H1 (cell line): Measurements from ENCODE around the gene TUT1. TPM values are rescaled to one million over a fixed set of nuclear protein-coding genes. Genes with fewer than 3 reads are reported as not detected.
A peak's percentile ranks its signal among the peaks of the same experiment; 100 is the strongest.

Experiments
- CTCF ChIA-PET: fragments of 300-600 bp; sonication (Branson Sonifier 250); formaldehyde crosslinking; loops from one replicate; lab custom pipeline; 2021; ENCODE audit not compliant: partially characterized antibody; lab: Charles Lee
- POLR2A ChIA-PET: fragments of 300-600 bp; sonication (Branson Sonifier 250); formaldehyde crosslinking; loops from one replicate; lab custom pipeline; 2021; ENCODE audit warnings: inconsistent platforms; ENCODE audit not compliant: partially characterized antibody; lab: Charles Lee
- DNase-seq, 2 experiments: peaks; one replicate each; pipeline versions ENCODE4 v3.0.0 to v3.0.0-alpha.2; 2010 to 2022; ENCODE audit warnings: low spot score in 2 of 2, low read depth in 1 of 2, mixed read lengths in 1 of 2
- FAIRE-seq: peaks from 2 replicates; lab custom pipeline; 2011; peaks lifted over from hg19 to GRCh38; lab: Jason Lieb, UNC
- H2AFZ ChIP-seq: 2 replicates; pipeline ENCODE4 v1.8.1; 2012; ENCODE audit warnings: low read length, inconsistent platforms
- H2AK5ac ChIP-seq: 2 replicates; pipeline ENCODE4 v1.6.1; 2013; ENCODE audit warnings: low read depth, low read length
- H2BK120ac ChIP-seq: replicated peaks from 2 replicates; pipeline ENCODE3; 2013; ENCODE audit warnings: low read depth, low read length, inconsistent platforms
- H2BK12ac ChIP-seq: 2 replicates; pipeline ENCODE4 v1.6.1; 2013; ENCODE audit warnings: low read depth, low read length
- H2BK15ac ChIP-seq: 2 replicates; pipeline ENCODE4 v1.6.1; 2013; ENCODE audit warnings: low read length
- H2BK20ac ChIP-seq: 2 replicates; pipeline ENCODE4 v1.6.1; 2013; ENCODE audit warnings: low read length
- H2BK5ac ChIP-seq: 2 replicates; pipeline ENCODE4 v1.6.1; 2013; ENCODE audit warnings: low read depth, low read length
- H3K14ac ChIP-seq: 2 replicates; pipeline ENCODE4 v1.6.1; 2013; ENCODE audit warnings: inconsistent platforms; ENCODE audit not compliant: insufficient read length
- H3K18ac ChIP-seq: 2 replicates; pipeline ENCODE4 v1.6.1; 2013; ENCODE audit warnings: low read length; ENCODE audit errors: extremely low read depth
- H3K23ac ChIP-seq: 2 replicates; pipeline ENCODE4 v1.6.1; 2013; ENCODE audit warnings: inconsistent platforms; ENCODE audit not compliant: insufficient read length
- H3K23me2 ChIP-seq: 2 replicates; pipeline ENCODE4 v1.6.1; 2013; ENCODE audit warnings: low read depth, low read length
- H3K27ac ChIP-seq: 2 replicates; pipeline ENCODE4 v1.6.1; 2011; ENCODE audit warnings: low read depth, low read length, inconsistent platforms
- H3K27me3 ChIP-seq, 4 experiments: replicated peaks in 1 of 4; 1 replicate in 1 of 4; 2 replicates in 3 of 4; pipeline versions ENCODE4 v1.6.1 to v1.8.1; 2011 to 2013; ENCODE audit warnings: low read length in 3 of 4, mild to moderate bottlenecking in 3 of 4, inconsistent platforms in 2 of 4, mixed read lengths in 2 of 4, moderate library complexity in 1 of 4; ENCODE audit not compliant: control insufficient read depth in 3 of 4, insufficient read depth in 3 of 4; ENCODE audit errors: extremely low read depth in 1 of 4
- H3K36me3 ChIP-seq, 4 experiments: 2 replicates each; pipeline versions ENCODE4 v1.6.1 to v1.8.1; 2011 to 2013; ENCODE audit warnings: mild to moderate bottlenecking in 4 of 4, low read length in 3 of 4, moderate library complexity in 2 of 4, control low read depth in 1 of 4, inconsistent platforms in 1 of 4; ENCODE audit not compliant: insufficient read depth in 4 of 4, control insufficient read depth in 2 of 4
- H3K4ac ChIP-seq: replicated peaks from 2 replicates; pipeline ENCODE3; 2013; ENCODE audit warnings: low read length, low read depth, mixed read lengths, inconsistent platforms; ENCODE audit not compliant: insufficient read length
- H3K4me1 ChIP-seq, 4 experiments: replicated peaks in 1 of 4; 1 replicate in 1 of 4; 2 replicates in 3 of 4; pipeline versions ENCODE4 v1.6.1 to v1.8.1; 2011 to 2013; ENCODE audit warnings: low read length in 3 of 4, inconsistent platforms in 2 of 4, mixed read lengths in 1 of 4; ENCODE audit not compliant: insufficient read depth in 4 of 4, control insufficient read depth in 3 of 4
- H3K4me2 ChIP-seq, 2 experiments: 2 replicates each; pipeline versions ENCODE4 v1.6.1 to v1.8.1; 2011 to 2013; ENCODE audit warnings: low read depth in 2 of 2, low read length in 2 of 2, control low read depth in 1 of 2, inconsistent platforms in 1 of 2, mild to moderate bottlenecking in 1 of 2; ENCODE audit not compliant: insufficient read depth in 1 of 2
- H3K4me3 ChIP-seq, 4 experiments: fragments of 200-600, 300-600 bp in 1 of 4; sonication (generic), shearing (Covaris generic), sonication (Bioruptor Twin) in 1 of 4; 2 replicates each; pipeline versions ENCODE4 v1.5.1 to v1.8.1; 2011 to 2016; ENCODE audit warnings: low read length in 4 of 4, low read depth in 3 of 4, control low read depth in 2 of 4, inconsistent platforms in 2 of 4, mild to moderate bottlenecking in 2 of 4, mixed read lengths in 1 of 4, moderate library complexity in 1 of 4; ENCODE audit not compliant: insufficient read depth in 2 of 4; ENCODE audit errors: extremely low read depth in 1 of 4
- H3K56ac ChIP-seq: replicated peaks from 2 replicates; pipeline ENCODE3; 2013; ENCODE audit warnings: low read depth, mild to moderate bottlenecking, mixed read lengths, low read length, inconsistent platforms; ENCODE audit not compliant: insufficient read length
- H3K79me1 ChIP-seq: 2 replicates; pipeline ENCODE4 v1.6.1; 2013; ENCODE audit warnings: low read depth, low read length, control low read depth
- H3K79me2 ChIP-seq, 2 experiments: 2 replicates each; pipeline versions ENCODE4 v1.6.1 to v1.8.1; 2012 to 2013; ENCODE audit warnings: low read length in 2 of 2, mild to moderate bottlenecking in 2 of 2, inconsistent platforms in 1 of 2; ENCODE audit not compliant: insufficient read depth in 2 of 2, control insufficient read depth in 1 of 2
- H3K9ac ChIP-seq, 4 experiments: replicated peaks in 1 of 4; 1 replicate in 1 of 4; 2 replicates in 3 of 4; pipeline versions ENCODE4 v1.6.1 to v1.8.1; 2011 to 2013; ENCODE audit warnings: low read depth in 3 of 4, low read length in 3 of 4, control low read depth in 2 of 4, mild to moderate bottlenecking in 2 of 4, moderate library complexity in 2 of 4, inconsistent platforms in 1 of 4; ENCODE audit errors: extremely low read depth in 1 of 4
- H3K9me3 ChIP-seq, 2 experiments: 2 replicates each; pipeline versions ENCODE4 v1.6.1 to v1.8.1; 2012 to 2013; ENCODE audit warnings: mild to moderate bottlenecking in 2 of 2, moderate library complexity in 2 of 2, control low read depth in 1 of 2, inconsistent platforms in 1 of 2, low read depth in 1 of 2, low read length in 1 of 2, mixed read lengths in 1 of 2; ENCODE audit not compliant: insufficient read depth in 2 of 2
- H4K20me1 ChIP-seq, 2 experiments: replicated peaks in 1 of 2; 2 replicates each; pipeline versions ENCODE3 to v1.8.1; 2011 to 2013; ENCODE audit warnings: inconsistent platforms in 2 of 2, low read length in 2 of 2, mild to moderate bottlenecking in 1 of 2; ENCODE audit not compliant: insufficient read depth in 2 of 2, control insufficient read depth in 1 of 2
- H4K5ac ChIP-seq: 2 replicates; pipeline ENCODE4 v1.6.1; 2013; ENCODE audit warnings: low read length, low read depth, mixed read lengths, inconsistent platforms; ENCODE audit not compliant: insufficient read length
- H4K8ac ChIP-seq: 2 replicates; pipeline ENCODE4 v1.8.0; 2013; ENCODE audit warnings: mild to moderate bottlenecking, moderate library complexity, low read length, inconsistent platforms; ENCODE audit not compliant: insufficient read depth; ENCODE audit errors: extremely low read depth
- H4K91ac ChIP-seq: replicated peaks from 2 replicates; pipeline ENCODE3; 2013; ENCODE audit warnings: low read length, mixed read lengths, inconsistent platforms; ENCODE audit not compliant: insufficient read length
- NRF1 ChIP-seq: IDR thresholded peaks from 2 replicates; pipeline ENCODE4 v1.6.1; 2011; ENCODE audit warnings: mild to moderate bottlenecking, low read depth, low read length, improper control_type of control experiment
- POLR2AphosphoS5 ChIP-seq: IDR thresholded peaks from 2 replicates; pipeline ENCODE4 v1.6.1; 2011; ENCODE audit warnings: low read depth, low read length
- SP1 ChIP-seq: IDR thresholded peaks from 2 replicates; pipeline ENCODE4 v1.6.1; 2011; ENCODE audit warnings: low read depth, low read length
- SUZ12 ChIP-seq: fragments of 200-600 bp; sonication (generic); IDR thresholded peaks from 2 replicates; pipeline ENCODE4 v1.6.1; 2012; ENCODE audit warnings: mild to moderate bottlenecking, inconsistent platforms, low read length, moderate library complexity, mixed read lengths
- WGBS, 2 experiments: shearing (Covaris generic) in 1 of 2; methylation state at CpG; one replicate each; pipeline versions ENCODE4 v1.1.6 to v1.1.7; 2013 to 2015; ENCODE audit warnings: low lambda C conversion rate in 2 of 2, mixed read lengths in 2 of 2, inconsistent platforms in 1 of 2, low coverage in 1 of 2, missing lambda C conversion rate in 1 of 2; ENCODE audit not compliant: insufficient replicate concordance in 2 of 2, insufficient coverage in 1 of 2, insufficient read length in 1 of 2; ENCODE audit errors: extremely low coverage in 1 of 2, missing lambda C conversion rate in 1 of 2; 5-methylcytosine and 5-hydroxymethylcytosine counted together
- polyA plus RNA-seq, 7 experiments: library from polyadenylated mRNA; depleted of rRNA in 3 of 7; stranded (reverse) in 5 of 7; unstranded in 2 of 7; fragments of >200 nt in 5 of 7; fragments of 200-250 nt in 2 of 7; gene quantifications; 1 replicate in 5 of 7; 2 replicates in 1 of 7; 4 replicates in 1 of 7; pipeline versions ENCODE4 v1.2.1 to v1.2.3, GENCODE V29; 2011 to 2013; ENCODE audit warnings: missing spikeins in 2 of 7, mixed read lengths in 2 of 7
- total RNA-seq: library from RNA; stranded (reverse); fragmentation: NEBNext Ultra II Directional; extraction: Animal tissue kit (Norgen Biotek cat#: 25700); gene quantifications from 2 replicates; pipeline ENCODE4 v1.2.1, GENCODE V29; 2021

TUT1 gene
- total and polyA plus RNA-seq, 2 of the 8 experiments (the other 6 are each of a cell fraction or from before 2014, with no cell fraction given), result 17.8 to 24.6 TPM

DNA sequence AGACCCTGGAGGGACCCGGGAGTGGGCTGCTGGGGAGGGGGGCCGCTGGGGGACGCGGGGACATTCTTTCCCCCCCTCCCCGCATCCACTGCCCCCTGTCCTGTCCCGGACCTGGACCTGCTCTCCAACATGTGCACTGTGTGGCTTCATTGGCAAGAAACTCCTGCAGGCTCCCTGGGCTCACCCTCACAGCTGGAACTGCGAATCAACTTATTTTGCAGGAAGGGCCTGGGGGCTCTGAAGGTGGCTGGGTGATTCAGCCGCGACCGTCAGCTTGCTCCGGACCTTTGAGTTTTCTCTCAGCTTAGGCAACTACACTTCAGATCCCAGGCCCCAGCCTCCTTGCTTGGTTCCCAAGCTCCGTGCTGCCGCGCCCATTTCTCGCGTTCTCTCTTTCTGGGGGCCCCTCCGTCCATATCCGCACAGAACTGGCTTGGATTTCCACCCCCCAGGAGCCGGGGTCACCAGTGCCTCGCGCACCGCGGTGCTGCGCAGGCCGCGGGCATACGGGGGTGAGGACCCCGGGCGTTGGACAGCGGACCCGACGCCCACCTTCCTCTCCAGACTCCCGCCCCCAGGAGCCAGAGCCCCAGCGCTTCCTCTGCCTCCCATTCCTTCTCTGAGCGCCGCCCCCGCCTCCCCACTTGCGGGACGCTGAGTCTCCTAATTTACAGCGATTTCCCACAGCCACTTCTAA is 44.2 kb downstream of the TUT1 start:
- Histone ChIP-seq H3K79me1 (0 out of 2 replicates have a peak, but pooled peaks cover 3% of the 10 kb centered on the region), H3K9ac (peak overlapping the region in 2 of 4 experiments; percentile 17 to 39; a peak in 2 of 7 replicates), H4K20me1 (peaks cover 8 to 14% of the 10 kb centered on the region in 2 experiments), H3K36me3 (no peaks in the 10 kb centered on the region), H3K27me3 (peaks cover 34 to 66% (median 61%) of the 10 kb centered on the region in 4 experiments), H3K56ac (no peak overlapping the region), H3K4me2 (peak overlapping the region; percentile 87 to 97), H2BK15ac (no peak overlapping the region), H3K27ac (no peak overlapping the region), H3K23me2 (peaks cover 27% of the 10 kb centered on the region), H4K5ac (no peak overlapping the region), H2BK120ac (no peak overlapping the region), H3K9me3 (no peaks in the 10 kb centered on the region), H2BK12ac (no peak overlapping the region), H3K79me2 (no peaks in the 10 kb centered on the region), H2BK5ac (no peak overlapping the region), H2AK5ac (no peak overlapping the region), H4K91ac (no peak overlapping the region), H4K8ac (peak overlapping the region; percentile 7; the same call in 1 of the 2 replicates), H3K18ac (peak overlapping the region; percentile 13; the same call in 1 of the 2 replicates), H3K4me1 (peaks cover 8 to 38% (median 25%) of the 10 kb centered on the region in 4 experiments), H2BK20ac (no peak overlapping the region), H3K14ac (no peak overlapping the region), H3K4me3 (peak overlapping the region; percentile 38 to 73 (median 47)), H2AFZ (no peak overlapping the region), H3K4ac (peak overlapping the region; percentile 39), H3K23ac (no peak overlapping the region)
- FAIRE-seq (no peak), DNase-seq (peak in 1 of 2 experiments; percentile 67)
- ChIA-PET CTCF (interaction anchor here (0.6 to 2.1 kb wide), 5 partner anchors 11 to 154 kb away, joined by 3 to 12 read pairs (median 8); no protein-coding TSS in a partner anchor), POLR2A (interaction anchor here (0.8 to 1.9 kb wide), 7 partner anchors 11 to 143 kb away, joined by 3 to 5 read pairs (median 3); no protein-coding TSS in a partner anchor)
- 4% methylated on average over 25 of the region's 40 CpGs; no CpG with 5 or more reads in 1 of the 2 experiments for WGBS, 2 experiments
- TF ChIP-seq SUZ12 (peak; percentile 51; the same call in 1 of the 2 replicates), SP1 (no peak), POLR2AphosphoS5 (no peak), NRF1 (no peak)
